Naive thymus-derived CD4-positive, alpha-beta T cell (primary cell): ENCODE measurements around the gene MR1. TPM values are rescaled to one million over a fixed set of nuclear protein-coding genes. Genes with fewer than 3 reads are reported as not detected.

Source experiments
- ATAC-seq: fragments of 150-1000 bp; cut with Tn5 transposase; 2 replicates; pipeline ENCODE4 v1.10.0; 2021; ENCODE audit warnings: mild to moderate bottlenecking, moderate library complexity
- CTCF ChIA-PET: fragments of 350-600 bp; sonication (Branson Sonifier 250); formaldehyde crosslinking; loops from one replicate; lab custom pipeline; 2021; ENCODE audit warnings: antibody characterized with exemption; lab: Charles Lee
- POLR2A ChIA-PET: fragments of 350-600 bp; sonication (Branson Sonifier 250); formaldehyde crosslinking; loops from one replicate; lab custom pipeline; 2021; ENCODE audit warnings: antibody characterized with exemption, inconsistent platforms; lab: Charles Lee
- DNase-seq, 9 donors: peaks; one replicate each; pipeline versions ENCODE4 v3.0.0 to v3.0.0-alpha.2; 2020 to 2022; ENCODE audit warnings: mixed read lengths in 1 of 9
- H3K27ac ChIP-seq: one replicate; pipeline ENCODE4 v1.7.0; 2013; ENCODE audit warnings: mild to moderate bottlenecking, low read depth, low read length, moderate library complexity
- H3K27me3 ChIP-seq, 2 donors: one replicate each; pipeline ENCODE4 v1.7.0; 2013; ENCODE audit warnings: low read length in 2 of 2, mild to moderate bottlenecking in 2 of 2, moderate library complexity in 2 of 2; ENCODE audit not compliant: control insufficient read depth in 2 of 2, insufficient read depth in 2 of 2
- H3K36me3 ChIP-seq, 3 experiments: 1 replicate in 2 of 3; 2 replicates in 1 of 3; pipeline ENCODE4 v1.7.0; 2013; ENCODE audit warnings: low read length in 3 of 3, mild to moderate bottlenecking in 3 of 3, moderate library complexity in 1 of 3; ENCODE audit not compliant: insufficient read depth in 3 of 3, control insufficient read depth in 2 of 3
- H3K4me1 ChIP-seq, 2 donors: one replicate each; pipeline ENCODE4 v1.7.0; 2013; ENCODE audit warnings: low read length in 2 of 2, mild to moderate bottlenecking in 2 of 2, moderate library complexity in 1 of 2; ENCODE audit not compliant: control insufficient read depth in 2 of 2, insufficient read depth in 2 of 2
- H3K4me3 ChIP-seq: 2 replicates; pipeline ENCODE4 v1.7.0; 2013; ENCODE audit warnings: mild to moderate bottlenecking, low read length
- H3K9me3 ChIP-seq, 3 experiments: 1 replicate in 2 of 3; 2 replicates in 1 of 3; pipeline ENCODE4 v1.7.0; 2013; ENCODE audit warnings: low read length in 3 of 3; ENCODE audit not compliant: control insufficient read depth in 2 of 3
- H3K27ac Mint-ChIP-seq, 9 donors: one replicate each; pipeline ENCODE4 v1.8.0; 2020 to 2022; ENCODE audit warnings: mixed read lengths in 9 of 9, mild to moderate bottlenecking in 8 of 9, moderate library complexity in 5 of 9, inconsistent platforms in 2 of 9
- H3K27me3 Mint-ChIP-seq, 5 donors: one replicate each; pipeline ENCODE4 v1.8.0; 2021 to 2022; ENCODE audit warnings: mixed read lengths in 5 of 5, mild to moderate bottlenecking in 1 of 5
- H3K36me3 Mint-ChIP-seq, 5 donors: one replicate each; pipeline ENCODE4 v1.8.0; 2020 to 2022; ENCODE audit warnings: mixed read lengths in 5 of 5, mild to moderate bottlenecking in 3 of 5, inconsistent platforms in 1 of 5
- H3K4me1 Mint-ChIP-seq, 7 donors: one replicate each; pipeline ENCODE4 v1.8.0; 2020 to 2022; ENCODE audit warnings: mixed read lengths in 7 of 7, mild to moderate bottlenecking in 3 of 7, inconsistent platforms in 1 of 7
- H3K4me3 Mint-ChIP-seq, 10 donors: one replicate each; pipeline ENCODE4 v1.8.0; 2020 to 2022; ENCODE audit warnings: mild to moderate bottlenecking in 10 of 10, mixed read lengths in 10 of 10, moderate library complexity in 6 of 10, inconsistent platforms in 2 of 10
- H3K9me3 Mint-ChIP-seq, 11 donors: one replicate each; pipeline ENCODE4 v1.8.0; 2020 to 2022; ENCODE audit warnings: mixed read lengths in 11 of 11, mild to moderate bottlenecking in 4 of 11, inconsistent platforms in 1 of 11, moderate library complexity in 1 of 11
- intact Hi-C, 2 donors: fragments of 100-400 bp; cut with micrococcal nuclease; formaldehyde crosslinking; loops; one replicate each; pipeline ENCODE4 v1.15.1; 2023
- polyA plus RNA-seq, 2 donors: library from polyadenylated mRNA; unstranded; fragments of 300-500 nt; fragmentation: Illumina TruSeq; gene quantifications; one replicate each; pipeline ENCODE4 v1.2.3, GENCODE V29; 2021
- total RNA-seq, 6 experiments: library from RNA in 5 of 6; stranded (reverse) in 5 of 6; gene quantifications; 1 replicate in 5 of 6; 2 replicates in 1 of 6; pipeline ENCODE4 v1.2.3 and lab custom pipeline; 2021 to 2026

Gene MR1
- total and polyA plus RNA-seq, 7 experiments from 2014 or later: 19.8 to 39.2 (median 29.8) TPM

- Histone ChIP-seq H3K36me3 (no peaks in the 10 kb centered on the region), H3K9me3 (no peaks in the 10 kb centered on the region), H3K27ac (peak overlapping the region; percentile 85), H3K4me3 (peak overlapping the region; percentile 61), H3K4me1 (peaks cover 20 to 22% of the 10 kb centered on the region in 2 donors), H3K27me3 (no peaks in the 10 kb centered on the region)
- peaks cover 0 to 3% (median 0%) of the 10 kb centered on the region in 5 donors for H3K36me3 Mint-ChIP-seq
- H3K9me3 Mint-ChIP-seq: peaks cover 0 to 3% (median 0%) of the 10 kb centered on the region in 11 donors
- no peak for ATAC-seq
- H3K4me3 Mint-ChIP-seq: peak overlapping the region; percentile 76 to 88 (median 84)
- peaks cover 0 to 38% (median 0%) of the 10 kb centered on the region in 5 donors for H3K27me3 Mint-ChIP-seq
- CTCF ChIA-PET: interaction anchor here (0.7 to 3.2 kb wide), 5 partner anchors 19 to 64 kb away, joined by 3 to 11 read pairs (median 3); no protein-coding TSS in a partner anchor
- peak in 7 of 9 donors; percentile 33 to 55 (median 47) for DNase-seq
- H3K4me1 Mint-ChIP-seq: peaks cover 28 to 82% (median 67%) of the 10 kb centered on the region in 7 donors
- POLR2A ChIA-PET: interaction anchor here (1.0 to 12.8 kb wide), 12 partner anchors 8 to 293 kb away, joined by 3 to 264 read pairs (median 6); partner anchors contain the start of genes IER5, MR1 and STX6
- peak overlapping the region; percentile 66 to 90 (median 81) for H3K27ac Mint-ChIP-seq
- intact Hi-C loops: loop anchor here (1.0 to 10.0 kb wide), 12 partner anchors 16 to 1500 kb away; partner anchors contain the start of genes IER5 (in 2 of the 2), MR1 (in 2 of the 2), QSOX1 (in 2 of the 2) and STX6 (in 2 of the 2)
These were observed 71.0 kb downstream of the MR1 start for GRCh38 chr1:181104790-181105133.

- no peaks in the 10 kb centered on the region for H3K36me3 ChIP-seq
- no peaks in the 10 kb centered on the region for H3K9me3 ChIP-seq
- POLR2A ChIA-PET: interaction anchor here (0.9 to 12.8 kb wide), 13 partner anchors 9 to 293 kb away, joined by 3 to 264 read pairs (median 6); partner anchors contain the start of genes IER5, MR1 and STX6
- DNase-seq (peak; percentile 81 to 94 (median 90)), ATAC-seq (peak; percentile 94)
- Mint-ChIP-seq H3K4me1 (peaks cover 22 to 76% (median 61%) of the 10 kb centered on the region in 7 donors), H3K27ac (peak overlapping the region; percentile 69 to 97 (median 89)), H3K4me3 (peak overlapping the region; percentile 84 to 96 (median 91)), H3K9me3 (peaks cover 0 to 3% (median 0%) of the 10 kb centered on the region in 11 donors), H3K27me3 (peaks cover 0 to 43% (median 0%) of the 10 kb centered on the region in 5 donors), H3K36me3 (peaks cover 0 to 3% (median 0%) of the 10 kb centered on the region in 5 donors)
- peaks cover 16 to 20% of the 10 kb centered on the region in 2 donors for H3K4me1 ChIP-seq
- CTCF ChIA-PET: interaction anchor here (0.7 to 3.2 kb wide), 5 partner anchors 15 to 63 kb away, joined by 3 to 11 read pairs (median 3); no protein-coding TSS in a partner anchor
- H3K27me3 ChIP-seq: no peaks in the 10 kb centered on the region
- peak overlapping the region; percentile 85 for H3K27ac ChIP-seq
- peak overlapping the region; percentile 61 for H3K4me3 ChIP-seq
- intact Hi-C loops: loop anchor here (1.0 to 10.0 kb wide), 12 partner anchors 17 to 1499 kb away; partner anchors contain the start of genes IER5 (in 2 of the 2), MR1 (in 2 of the 2), STX6 (in 2 of the 2) and CEP350 (in 1 of the 2)
These were observed 71.6 kb downstream of the MR1 start for GRCh38 chr1:181105134-181106021.

- Mint-ChIP-seq H3K27me3 (peaks cover 0 to 49% (median 0%) of the 10 kb centered on the region in 5 donors), H3K36me3 (no peaks in the 10 kb centered on the region), H3K4me3 (peak overlapping the region; percentile 82 to 96 (median 91)), H3K9me3 (peaks cover 0 to 3% (median 0%) of the 10 kb centered on the region in 11 donors), H3K4me1 (peaks cover 17 to 70% (median 55%) of the 10 kb centered on the region in 7 donors), H3K27ac (peak overlapping the region; percentile 69 to 97 (median 89))
- Histone ChIP-seq H3K27me3 (no peaks in the 10 kb centered on the region), H3K36me3 (no peaks in the 10 kb centered on the region), H3K27ac (peak overlapping the region; percentile 60), H3K4me3 (peak overlapping the region; percentile 58), H3K9me3 (no peaks in the 10 kb centered on the region), H3K4me1 (peaks cover 16 to 20% of the 10 kb centered on the region in 2 donors)
- ATAC-seq: no peak
- no peak for DNase-seq
- ChIA-PET CTCF (interaction anchor here (1.5 to 3.2 kb wide), 2 partner anchors 34 to 36 kb away, joined by 4 to 11 read pairs; no protein-coding TSS in a partner anchor), POLR2A (interaction anchor here (0.9 to 12.8 kb wide), 7 partner anchors 10 to 73 kb away, joined by 3 to 264 read pairs (median 7); partner anchors contain the start of genes IER5 and MR1)
- intact Hi-C loops: loop anchor here (5.0 to 10.0 kb wide), 4 partner anchors 954 to 1499 kb away; partner anchors contain the start of genes CEP350 (in 1 of the 2), QSOX1 (in 1 of the 2), RGS16 (in 1 of the 2) and TOR1AIP1 (in 1 of the 2)
These were observed 72.2 kb downstream of the MR1 start for GRCh38 chr1:181106022-181106312.

- Histone ChIP-seq H3K36me3 (no peaks in the 10 kb centered on the region), H3K27me3 (no peaks in the 10 kb centered on the region), H3K27ac (no peak overlapping the region), H3K9me3 (no peaks in the 10 kb centered on the region), H3K4me1 (peaks cover 16 to 20% of the 10 kb centered on the region in 2 donors), H3K4me3 (no peak overlapping the region)
- intact Hi-C loops: loop anchor here (5.0 to 10.0 kb wide), 4 partner anchors 954 to 1498 kb away; partner anchors contain the start of genes CEP350 (in 1 of the 2), QSOX1 (in 1 of the 2), RGS16 (in 1 of the 2) and TOR1AIP1 (in 1 of the 2)
- Mint-ChIP-seq H3K9me3 (peaks cover 0 to 3% (median 0%) of the 10 kb centered on the region in 11 donors), H3K27me3 (peaks cover 0 to 54% (median 0%) of the 10 kb centered on the region in 5 donors), H3K4me1 (peaks cover 17 to 65% (median 50%) of the 10 kb centered on the region in 7 donors), H3K4me3 (peak overlapping the region in 9 of 10 donors; percentile 82 to 96 (median 91)), H3K27ac (peak overlapping the region; percentile 63 to 97 (median 89)), H3K36me3 (no peaks in the 10 kb centered on the region)
- CTCF ChIA-PET: interaction anchor here (1.1 to 3.2 kb wide), 3 partner anchors 16 to 36 kb away, joined by 3 to 11 read pairs (median 4); no protein-coding TSS in a partner anchor
- ATAC-seq (no peak), DNase-seq (no peak)
- POLR2A ChIA-PET: interaction anchor here (1.1 to 12.8 kb wide), 7 partner anchors 10 to 73 kb away, joined by 3 to 264 read pairs (median 7); partner anchors contain the start of genes IER5 and MR1
These were observed 72.7 kb downstream of the MR1 start for GRCh38 chr1:181106479-181106878.

- ChIA-PET CTCF (interaction anchor here (1.1 to 3.2 kb wide), 3 partner anchors 17 to 34 kb away, joined by 3 to 11 read pairs (median 4); no protein-coding TSS in a partner anchor), POLR2A (interaction anchor here (0.7 to 12.8 kb wide), 3 partner anchors 19 to 42 kb away, joined by 3 to 264 read pairs (median 3); partner anchors contain the start of gene IER5)
- Histone ChIP-seq H3K9me3 (no peaks in the 10 kb centered on the region), H3K27ac (no peak overlapping the region), H3K27me3 (no peaks in the 10 kb centered on the region), H3K4me1 (peaks cover 16 to 20% of the 10 kb centered on the region in 2 donors), H3K36me3 (no peaks in the 10 kb centered on the region), H3K4me3 (no peak overlapping the region)
- peaks cover 0 to 63% (median 0%) of the 10 kb centered on the region in 5 donors for H3K27me3 Mint-ChIP-seq
- H3K4me1 Mint-ChIP-seq: peaks cover 17 to 56% (median 46%) of the 10 kb centered on the region in 7 donors
- DNase-seq: no peak
- peak overlapping the region in 2 of 10 donors; percentile 13 to 95 for H3K4me3 Mint-ChIP-seq
- no peak for ATAC-seq
- peak overlapping the region in 4 of 9 donors; percentile 21 to 66 (median 54) for H3K27ac Mint-ChIP-seq
- no peaks in the 10 kb centered on the region for H3K36me3 Mint-ChIP-seq
- H3K9me3 Mint-ChIP-seq: peaks cover 0 to 3% (median 0%) of the 10 kb centered on the region in 11 donors
- intact Hi-C loops: loop anchor here (5.0 to 10.0 kb wide), 4 partner anchors 955 to 1497 kb away; partner anchors contain the start of genes CEP350 (in 1 of the 2), QSOX1 (in 1 of the 2), RGS16 (in 1 of the 2) and TOR1AIP1 (in 1 of the 2)
These were observed 73.9 kb downstream of the MR1 start for GRCh38 chr1:181107711-181108110.
